Activated CD4-positive, alpha-beta memory T cell treated with anti-CD3 and anti-CD28 coated beads for 36 hours (primary cell): Measurements from ENCODE around the gene MCF2L2. TPM values are rescaled to one million over a fixed set of nuclear protein-coding genes. Genes with fewer than 3 reads are reported as not detected.

Source experiments
- CTCF ChIA-PET: fragments of 350-600 bp; sonication (Branson Sonifier 250); formaldehyde crosslinking; loops from one replicate; lab custom pipeline; 2021; ENCODE audit warnings: antibody characterized with exemption, inconsistent platforms; lab: Charles Lee
- POLR2A ChIA-PET: fragments of 350-600 bp; sonication (Branson Sonifier 250); formaldehyde crosslinking; loops from one replicate; lab custom pipeline; 2021; ENCODE audit warnings: antibody characterized with exemption; lab: Charles Lee
- DNase-seq: peaks from one replicate; pipeline ENCODE4 v3.0.0-alpha.2; 2020
- H3K27ac Mint-ChIP-seq: one replicate; pipeline ENCODE4 v1.8.0; 2021; ENCODE audit warnings: mixed read lengths
- H3K27me3 Mint-ChIP-seq: one replicate; pipeline ENCODE4 v1.8.0; 2021; ENCODE audit warnings: mixed read lengths
- H3K36me3 Mint-ChIP-seq: one replicate; pipeline ENCODE4 v1.8.0; 2021; ENCODE audit warnings: mixed read lengths
- H3K4me1 Mint-ChIP-seq: one replicate; pipeline ENCODE4 v1.8.0; 2021; ENCODE audit warnings: low read depth, mixed read lengths
- H3K4me3 Mint-ChIP-seq: one replicate; pipeline ENCODE4 v1.8.0; 2021; ENCODE audit warnings: mild to moderate bottlenecking, mixed read lengths
- H3K9me3 Mint-ChIP-seq: one replicate; pipeline ENCODE4 v1.8.0; 2021; ENCODE audit warnings: mixed read lengths
- intact Hi-C: fragments of 100-400 bp; cut with micrococcal nuclease; formaldehyde crosslinking; loops from one replicate; pipeline ENCODE4 v1.15.1; 2023
- total RNA-seq, 2 experiments: library from RNA; stranded (reverse); gene quantifications; one replicate each; pipeline ENCODE4 v1.2.3, GENCODE V29; 2021

Gene MCF2L2
- total RNA-seq, 2 experiments from 2014 or later: 3.9 to 4.7 TPM

GRCh38 chr3:183285318-183285717 is 143.1 kb downstream of the MCF2L2 start:
- H3K9me3 Mint-ChIP-seq: no peaks in the 10 kb centered on the region
- no peak for DNase-seq
- H3K27ac Mint-ChIP-seq: peak overlapping the region; percentile 98
- intact Hi-C loops: loop anchor here (1.0 to 5.0 kb wide), 5 partner anchors 32 to 493 kb away; partner anchors contain the start of genes ATP11B, B3GNT5 and MCCC1
- peaks cover 4% of the 10 kb centered on the region for H3K36me3 Mint-ChIP-seq
- ChIA-PET CTCF (interaction anchor here (0.7 to 2.0 kb wide), 8 partner anchors 19 to 162 kb away, joined by 3 to 16 read pairs (median 4); partner anchors contain the start of gene MCF2L2), POLR2A (interaction anchor here (1.2 to 2.0 kb wide), 7 partner anchors 19 to 152 kb away, joined by 3 to 29 read pairs (median 6); partner anchors contain the start of gene B3GNT5)
- H3K4me3 Mint-ChIP-seq: peak overlapping the region; percentile 71
- H3K27me3 Mint-ChIP-seq: no peaks in the 10 kb centered on the region
- H3K4me1 Mint-ChIP-seq: peaks cover 39% of the 10 kb centered on the region

GRCh38 chr3:183284570-183284969 is 143.8 kb downstream of the MCF2L2 start:
- Mint-ChIP-seq H3K36me3 (peaks cover 4% of the 10 kb centered on the region), H3K4me3 (no peak overlapping the region), H3K27ac (peak overlapping the region; percentile 73), H3K4me1 (peaks cover 39% of the 10 kb centered on the region), H3K9me3 (no peaks in the 10 kb centered on the region), H3K27me3 (no peaks in the 10 kb centered on the region)
- intact Hi-C loops: loop anchor here (2.0 kb wide), 1 partner anchor 184 kb away; no protein-coding TSS in a partner anchor
- CTCF ChIA-PET: interaction anchor here (0.7 to 2.0 kb wide), 6 partner anchors 31 to 162 kb away, joined by 3 to 16 read pairs (median 4); partner anchors contain the start of gene MCF2L2
- POLR2A ChIA-PET: interaction anchor here (0.7 to 2.0 kb wide), 5 partner anchors 10 to 208 kb away, joined by 3 to 29 read pairs (median 4); no protein-coding TSS in a partner anchor
- no peak for DNase-seq

GRCh38 chr3:183283886-183284285 is 144.5 kb downstream of the MCF2L2 start:
- peaks cover 39% of the 10 kb centered on the region for H3K4me1 Mint-ChIP-seq
- POLR2A ChIA-PET: interaction anchor here (0.6 kb wide), 1 partner anchor 9 kb away, joined by 3 read pairs; no protein-coding TSS in a partner anchor
- DNase-seq: no peak
- peaks cover 2% of the 10 kb centered on the region for H3K36me3 Mint-ChIP-seq
- H3K27me3 Mint-ChIP-seq: no peaks in the 10 kb centered on the region
- CTCF ChIA-PET: interaction anchor here (1.3 to 1.8 kb wide), 2 partner anchors 30 to 161 kb away, joined by 4 read pairs; no protein-coding TSS in a partner anchor
- no peaks in the 10 kb centered on the region for H3K9me3 Mint-ChIP-seq
- no peak overlapping the region for H3K4me3 Mint-ChIP-seq
- intact Hi-C loops: loop anchor here (2.0 kb wide), 1 partner anchor 185 kb away; no protein-coding TSS in a partner anchor
- H3K27ac Mint-ChIP-seq: peak overlapping the region; percentile 59

- Mint-ChIP-seq H3K4me1 (peaks cover 24% of the 10 kb centered on the region), H3K9me3 (no peaks in the 10 kb centered on the region), H3K27ac (no peak overlapping the region), H3K36me3 (peaks cover 1% of the 10 kb centered on the region), H3K27me3 (no peaks in the 10 kb centered on the region), H3K4me3 (no peak overlapping the region)
- DNase-seq: no peak
- intact Hi-C loops: no loop called here
- ChIA-PET POLR2A (interaction anchor here (1.1 kb wide), 1 partner anchor 148 kb away, joined by 3 read pairs; no protein-coding TSS in a partner anchor), CTCF (interaction anchor here (1.7 kb wide), 1 partner anchor 101 kb away, joined by 5 read pairs; no protein-coding TSS in a partner anchor)
Measured at GRCh38 chr3:183281126-183281797, 147.2 kb downstream of the MCF2L2 start.

- ChIA-PET POLR2A (no interaction called here), CTCF (no interaction called here)
- H3K9me3 Mint-ChIP-seq: no peaks in the 10 kb centered on the region
- H3K4me3 Mint-ChIP-seq: no peak overlapping the region
- H3K27me3 Mint-ChIP-seq: no peaks in the 10 kb centered on the region
- DNase-seq: no peak
- no peaks in the 10 kb centered on the region for H3K36me3 Mint-ChIP-seq
- intact Hi-C loops: no loop called here
- H3K4me1 Mint-ChIP-seq: peaks cover 11% of the 10 kb centered on the region
- no peak overlapping the region for H3K27ac Mint-ChIP-seq
Measured at GRCh38 chr3:183279371-183279770, 149.0 kb downstream of the MCF2L2 start.

- H3K4me1 Mint-ChIP-seq: peaks cover 5% of the 10 kb centered on the region
- no peaks in the 10 kb centered on the region for H3K9me3 Mint-ChIP-seq
- DNase-seq: no peak
- no peak overlapping the region for H3K4me3 Mint-ChIP-seq
- H3K27ac Mint-ChIP-seq: no peak overlapping the region
- no peaks in the 10 kb centered on the region for H3K36me3 Mint-ChIP-seq
- H3K27me3 Mint-ChIP-seq: no peaks in the 10 kb centered on the region
- intact Hi-C loops: no loop called here
- CTCF ChIA-PET: no interaction called here
- POLR2A ChIA-PET: no interaction called here
Measured at GRCh38 chr3:183278479-183279088, 149.8 kb downstream of the MCF2L2 start.

- Mint-ChIP-seq H3K27me3 (no peaks in the 10 kb centered on the region), H3K4me3 (no peak overlapping the region), H3K27ac (no peak overlapping the region), H3K9me3 (no peaks in the 10 kb centered on the region), H3K4me1 (peaks cover 5% of the 10 kb centered on the region), H3K36me3 (peaks cover 5% of the 10 kb centered on the region)
- ChIA-PET CTCF (interaction anchor here (0.6 kb wide), 1 partner anchor 113 kb away, joined by 3 read pairs; no protein-coding TSS in a partner anchor), POLR2A (no interaction called here)
- intact Hi-C loops: no loop called here
- no peak for DNase-seq
Measured at GRCh38 chr3:183277260-183277659, 151.2 kb downstream of the MCF2L2 start.

GRCh38 chr3:183275937-183276336 is 152.5 kb downstream of the MCF2L2 start:
- intact Hi-C loops: no loop called here
- ChIA-PET CTCF (no interaction called here), POLR2A (no interaction called here)
- DNase-seq: no peak
- no peak overlapping the region for H3K4me3 Mint-ChIP-seq
- peaks cover 5% of the 10 kb centered on the region for H3K4me1 Mint-ChIP-seq
- H3K9me3 Mint-ChIP-seq: no peaks in the 10 kb centered on the region
- no peak overlapping the region for H3K27ac Mint-ChIP-seq
- H3K36me3 Mint-ChIP-seq: peaks cover 8% of the 10 kb centered on the region
- no peaks in the 10 kb centered on the region for H3K27me3 Mint-ChIP-seq

- Mint-ChIP-seq H3K9me3 (no peaks in the 10 kb centered on the region), H3K27ac (no peak overlapping the region), H3K27me3 (no peaks in the 10 kb centered on the region), H3K36me3 (peaks cover 8% of the 10 kb centered on the region), H3K4me1 (peaks cover 5% of the 10 kb centered on the region), H3K4me3 (no peak overlapping the region)
- no peak for DNase-seq
- intact Hi-C loops: no loop called here
- POLR2A ChIA-PET: interaction anchor here (1.0 kb wide), 1 partner anchor 9 kb away, joined by 3 read pairs; no protein-coding TSS in a partner anchor
- CTCF ChIA-PET: no interaction called here
Measured at GRCh38 chr3:183275418-183275817, 153.0 kb downstream of the MCF2L2 start.

- ChIA-PET CTCF (no interaction called here), POLR2A (interaction anchor here (0.7 to 1.0 kb wide), 2 partner anchors 9 to 10 kb away, joined by 3 read pairs; no protein-coding TSS in a partner anchor)
- no peak for DNase-seq
- no peak overlapping the region for H3K4me3 Mint-ChIP-seq
- H3K9me3 Mint-ChIP-seq: no peaks in the 10 kb centered on the region
- H3K27me3 Mint-ChIP-seq: no peaks in the 10 kb centered on the region
- H3K4me1 Mint-ChIP-seq: peaks cover 5% of the 10 kb centered on the region
- peaks cover 13% of the 10 kb centered on the region for H3K36me3 Mint-ChIP-seq
- intact Hi-C loops: no loop called here
- no peak overlapping the region for H3K27ac Mint-ChIP-seq
Measured at GRCh38 chr3:183274609-183275008, 153.8 kb downstream of the MCF2L2 start.

- CTCF ChIA-PET: interaction anchor here (1.0 kb wide), 1 partner anchor 92 kb away, joined by 3 read pairs; no protein-coding TSS in a partner anchor
- peaks cover 15% of the 10 kb centered on the region for H3K36me3 Mint-ChIP-seq
- intact Hi-C loops: no loop called here
Measured at GRCh38 chr3:183272791-183273190, 155.6 kb downstream of the MCF2L2 start.

GRCh38 chr3:183272142-183272541 is 156.3 kb downstream of the MCF2L2 start:
- peaks cover 7% of the 10 kb centered on the region for H3K4me1 Mint-ChIP-seq
- CTCF ChIA-PET: interaction anchor here (1.3 kb wide), 1 partner anchor 10 kb away, joined by 3 read pairs; no protein-coding TSS in a partner anchor
- H3K27ac Mint-ChIP-seq: no peak overlapping the region

More at GRCh38 chr3:183272791-183273190, 155.6 kb downstream of the MCF2L2 start:
- no peak overlapping the region for H3K4me3 Mint-ChIP-seq
- no peaks in the 10 kb centered on the region for H3K9me3 Mint-ChIP-seq
- peaks cover 7% of the 10 kb centered on the region for H3K4me1 Mint-ChIP-seq
- DNase-seq: no peak
- POLR2A ChIA-PET: no interaction called here
- no peak overlapping the region for H3K27ac Mint-ChIP-seq
- no peaks in the 10 kb centered on the region for H3K27me3 Mint-ChIP-seq

More at GRCh38 chr3:183272142-183272541, 156.3 kb downstream of the MCF2L2 start:
- Mint-ChIP-seq H3K27me3 (no peaks in the 10 kb centered on the region), H3K36me3 (peaks cover 16% of the 10 kb centered on the region), H3K4me3 (no peak overlapping the region), H3K9me3 (no peaks in the 10 kb centered on the region)
- POLR2A ChIA-PET: no interaction called here
- DNase-seq: no peak
- intact Hi-C loops: no loop called here
